ENCODE results near the gene SLC15A2.
"Not testable (repeated sequence)": the region's sequence is repeated elsewhere in the genome, so short reads cannot be mapped to it uniquely, and the experiment has no call there.

SLC15A2 gene, protein sequence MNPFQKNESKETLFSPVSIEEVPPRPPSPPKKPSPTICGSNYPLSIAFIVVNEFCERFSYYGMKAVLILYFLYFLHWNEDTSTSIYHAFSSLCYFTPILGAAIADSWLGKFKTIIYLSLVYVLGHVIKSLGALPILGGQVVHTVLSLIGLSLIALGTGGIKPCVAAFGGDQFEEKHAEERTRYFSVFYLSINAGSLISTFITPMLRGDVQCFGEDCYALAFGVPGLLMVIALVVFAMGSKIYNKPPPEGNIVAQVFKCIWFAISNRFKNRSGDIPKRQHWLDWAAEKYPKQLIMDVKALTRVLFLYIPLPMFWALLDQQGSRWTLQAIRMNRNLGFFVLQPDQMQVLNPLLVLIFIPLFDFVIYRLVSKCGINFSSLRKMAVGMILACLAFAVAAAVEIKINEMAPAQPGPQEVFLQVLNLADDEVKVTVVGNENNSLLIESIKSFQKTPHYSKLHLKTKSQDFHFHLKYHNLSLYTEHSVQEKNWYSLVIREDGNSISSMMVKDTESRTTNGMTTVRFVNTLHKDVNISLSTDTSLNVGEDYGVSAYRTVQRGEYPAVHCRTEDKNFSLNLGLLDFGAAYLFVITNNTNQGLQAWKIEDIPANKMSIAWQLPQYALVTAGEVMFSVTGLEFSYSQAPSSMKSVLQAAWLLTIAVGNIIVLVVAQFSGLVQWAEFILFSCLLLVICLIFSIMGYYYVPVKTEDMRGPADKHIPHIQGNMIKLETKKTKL
- total RNA-seq = 0.31 to 0.88 reads per million in 2 donors

DNA sequence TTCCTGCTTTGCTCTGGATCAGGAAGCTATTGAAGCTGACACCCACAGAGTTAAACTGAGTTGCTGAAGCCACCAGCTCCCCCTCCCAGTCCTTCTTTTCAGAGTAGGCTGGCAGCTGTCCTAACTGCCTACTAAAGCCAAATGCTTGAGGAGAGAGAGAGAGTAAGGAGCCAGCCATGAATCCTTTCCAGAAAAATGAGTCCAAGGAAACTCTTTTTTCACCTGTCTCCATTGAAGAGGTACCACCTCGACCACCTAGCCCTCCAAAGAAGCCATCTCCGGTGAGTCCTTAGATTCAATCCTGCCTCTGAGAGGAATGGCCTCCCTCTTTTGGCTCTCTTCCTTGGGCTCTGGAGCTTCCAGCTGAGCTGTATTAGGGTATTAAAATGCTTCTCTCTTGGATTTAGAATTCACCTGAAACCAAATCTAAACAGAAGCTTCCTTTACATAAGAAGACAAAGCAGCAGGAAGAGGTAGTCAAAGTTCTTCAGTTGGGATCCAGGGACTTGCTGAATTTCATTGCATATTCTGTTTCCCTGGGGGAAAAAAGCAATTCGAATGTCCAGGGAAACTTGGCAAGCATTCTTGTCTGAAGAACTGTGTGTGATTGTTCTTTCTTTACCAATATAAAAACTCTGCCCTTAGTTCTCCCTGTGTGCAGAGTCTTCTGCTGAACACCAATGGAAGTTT is at the start of gene SLC15A2:
Gene SLC15A2 (plus strand): TSS at position 101 of the 690 bp plus-strand sequence. CDS start 76 bp downstream, at position 177.
- DNase-seq = no peak

DNA sequence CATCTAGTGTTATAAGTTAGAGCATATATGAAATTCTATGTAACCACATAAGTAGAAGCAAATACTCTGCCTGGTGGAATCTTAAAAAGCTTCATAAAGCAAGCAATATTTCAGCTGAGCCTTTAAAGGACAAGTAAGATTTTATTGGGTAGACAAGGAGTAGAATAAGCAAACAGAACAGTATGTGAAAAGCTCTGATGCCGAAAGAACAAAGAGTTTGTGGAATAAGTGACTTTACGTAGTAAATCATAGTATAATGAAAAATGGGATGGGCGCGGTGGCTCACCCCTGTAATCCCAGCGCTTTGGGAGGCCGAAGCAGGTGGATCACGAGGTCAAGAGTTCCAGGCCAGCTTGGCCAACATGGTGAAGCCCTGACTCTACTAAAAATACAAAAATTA is 49.3 kb upstream of the SLC15A2 start:
- no peak for DNase-seq

DNA sequence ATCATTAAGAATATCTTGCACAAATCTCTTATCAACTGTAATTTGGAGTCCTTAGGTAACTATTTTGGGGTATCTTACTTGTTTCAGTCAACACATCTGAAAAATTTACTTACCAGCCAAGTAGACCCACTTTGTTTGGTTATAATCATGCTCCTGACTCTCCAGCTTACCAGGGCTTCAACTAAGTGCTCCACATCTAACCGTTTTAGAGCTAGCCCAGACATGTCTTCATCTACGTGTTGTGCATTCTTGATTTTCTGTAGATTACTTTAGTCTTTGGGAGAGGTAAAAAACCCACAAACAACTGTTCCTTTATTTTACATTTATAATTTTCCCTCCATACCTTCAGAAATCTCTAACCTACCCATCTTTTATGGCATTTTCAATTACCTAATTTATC is 41.9 kb upstream of the SLC15A2 start:
- DNase-seq = no peak

DNA sequence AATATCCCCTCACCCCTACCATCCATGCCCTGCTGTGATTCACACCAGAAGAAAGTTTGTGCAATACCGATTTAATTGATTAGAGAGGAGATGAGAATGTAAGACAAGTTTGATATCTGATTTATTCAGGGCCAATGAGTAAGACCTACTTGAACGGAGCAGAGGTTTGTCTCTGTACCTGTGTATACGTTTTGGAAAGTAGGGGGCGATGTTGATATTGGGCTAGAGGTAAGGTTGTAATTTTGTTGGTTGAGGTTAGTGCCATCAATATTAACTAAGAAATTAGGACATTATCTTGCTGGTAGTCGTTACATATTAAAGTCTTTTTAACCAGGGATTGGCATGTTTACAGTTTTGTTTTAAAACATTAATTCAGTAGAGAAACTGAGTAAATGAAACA is 38.6 kb upstream of the SLC15A2 start:
- peak in 1 of 5 experiments; percentile 52 for DNase-seq

DNA sequence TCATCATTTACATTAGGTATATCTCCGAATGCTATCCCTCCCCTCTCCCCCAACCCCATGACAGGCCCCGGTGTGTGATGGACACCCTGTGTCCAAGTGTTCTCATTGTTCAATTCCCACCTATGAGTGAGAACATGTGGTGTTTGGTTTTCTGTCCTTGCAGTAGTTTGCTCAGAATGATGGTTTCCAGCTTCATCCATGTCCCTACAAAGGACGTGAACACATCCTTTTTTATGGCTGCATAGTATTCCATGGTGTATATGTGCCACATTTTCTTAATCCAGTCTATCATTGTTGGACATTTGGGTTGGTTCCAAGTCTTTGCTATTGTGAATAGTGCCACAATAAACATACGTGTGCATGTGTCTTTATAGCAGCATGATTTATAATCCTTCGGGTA is 36.4 kb upstream of the SLC15A2 start:
- DNase-seq = not testable (repeated sequence)

DNA sequence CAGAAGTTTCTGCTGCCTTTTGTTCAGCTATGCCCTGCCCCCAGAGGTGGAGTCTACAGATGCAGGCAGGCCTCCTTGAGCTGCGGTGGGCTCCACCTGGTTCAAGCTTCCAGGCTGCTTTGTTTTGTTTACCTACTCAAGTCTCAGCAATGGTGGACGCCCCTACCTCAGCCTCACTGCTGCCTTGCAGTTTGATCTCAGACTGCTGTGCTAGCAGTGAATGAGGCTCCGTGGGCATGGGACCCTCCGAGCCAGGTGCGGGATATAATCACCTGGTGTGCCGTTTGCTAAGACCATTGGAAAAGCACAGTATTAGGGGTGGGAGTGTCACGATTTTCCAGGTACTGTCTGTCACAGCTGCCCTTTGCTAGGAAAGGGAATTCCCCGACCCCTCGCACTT is 31.0 kb upstream of the SLC15A2 start:
- DNase-seq = not testable (repeated sequence)

DNA sequence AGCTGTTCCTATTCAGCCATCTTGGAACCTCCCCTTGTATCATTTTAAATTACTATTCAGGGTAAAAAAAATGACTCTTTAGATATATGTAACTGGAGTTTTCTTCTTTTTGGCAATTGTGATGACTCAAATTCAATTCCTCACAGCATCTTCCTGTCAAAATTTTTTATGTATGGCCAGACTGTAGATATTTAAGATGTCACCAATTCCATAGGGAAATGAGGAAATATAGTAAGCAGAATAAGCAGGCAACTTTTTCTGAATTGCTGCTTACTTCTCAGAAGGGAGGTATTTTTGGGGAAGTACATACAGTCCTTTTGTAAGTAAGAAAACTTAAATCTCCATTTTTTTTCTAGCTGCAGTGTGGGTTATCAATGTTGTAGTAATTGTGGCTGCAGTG is 30.4 kb upstream of the SLC15A2 start:
- DNase-seq = no peak

DNA sequence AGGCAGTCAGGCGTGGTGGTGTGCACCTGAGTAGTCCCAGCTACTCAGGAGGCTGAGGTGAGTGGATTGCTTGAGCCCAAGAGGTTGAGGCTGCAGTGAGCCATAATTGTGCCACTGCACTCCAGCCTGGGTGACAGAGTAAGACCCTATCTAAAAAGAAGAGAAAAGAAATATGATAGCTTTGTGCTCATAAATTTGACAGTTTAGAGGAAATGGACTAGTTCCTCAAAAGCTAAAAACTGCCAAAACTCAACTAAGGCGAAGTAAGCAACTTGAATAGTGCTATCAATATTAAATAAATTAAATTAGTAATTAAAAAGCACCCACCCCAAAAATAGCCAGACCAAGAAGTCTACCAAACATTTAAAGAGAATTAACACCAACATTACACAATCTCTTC is 24.5 kb upstream of the SLC15A2 start:
- no peak for DNase-seq

DNA sequence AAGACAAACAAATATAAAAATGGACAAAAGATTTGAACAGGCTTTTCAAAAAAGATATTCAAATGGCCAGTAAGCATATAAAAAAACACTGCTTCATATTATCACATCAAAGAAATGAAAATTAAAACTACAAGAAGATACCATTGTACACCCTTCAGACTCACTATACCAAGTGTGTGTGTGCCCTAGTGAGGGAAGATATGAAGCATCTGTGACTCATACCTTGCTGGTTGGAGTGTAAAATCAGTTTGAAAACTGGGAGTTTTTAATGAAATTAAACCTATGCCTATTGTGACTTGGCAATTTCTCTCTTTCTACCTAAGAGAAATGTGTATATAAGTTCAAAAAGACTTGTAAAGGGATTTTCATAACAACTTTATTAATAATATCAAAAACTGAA is 23.5 kb upstream of the SLC15A2 start:
- no peak for DNase-seq

DNA sequence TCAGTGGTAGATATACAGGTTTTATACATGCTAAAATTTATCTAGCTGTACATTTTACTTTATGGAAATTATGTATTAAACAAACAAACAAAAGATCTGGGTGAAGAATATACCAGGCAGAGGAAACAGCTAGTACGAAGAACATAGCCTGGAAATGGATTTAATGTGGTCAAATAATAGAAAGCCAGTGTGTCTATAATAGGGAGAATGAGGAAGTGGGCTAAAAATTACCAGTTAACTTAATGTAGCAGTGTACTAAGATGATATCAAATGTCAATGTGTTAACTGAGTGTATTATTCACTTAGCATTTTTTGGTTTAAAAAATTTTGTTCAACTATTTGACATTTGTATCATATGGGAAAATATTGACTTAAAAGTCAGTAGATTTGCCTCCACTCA is 22.8 kb upstream of the SLC15A2 start:
- DNase-seq = no peak

DNA sequence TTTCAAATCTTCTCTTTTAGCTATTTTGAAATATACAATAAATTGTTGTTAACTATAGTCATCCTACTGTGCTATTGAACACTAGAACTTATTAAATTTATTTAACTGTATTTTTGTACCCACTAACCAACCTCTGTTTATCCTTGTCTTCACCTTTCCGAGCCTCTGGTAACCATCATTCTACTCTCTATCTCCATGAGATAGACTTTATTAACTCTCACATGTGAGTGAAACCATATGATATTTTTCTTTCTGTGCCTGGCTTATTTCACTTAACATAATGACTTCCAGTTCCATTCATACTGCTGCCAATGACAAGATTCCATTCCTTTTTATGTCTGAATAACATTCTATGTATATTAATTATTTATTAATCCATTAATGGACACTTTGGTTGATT is 15.8 kb upstream of the SLC15A2 start:
- no peak for DNase-seq

DNA sequence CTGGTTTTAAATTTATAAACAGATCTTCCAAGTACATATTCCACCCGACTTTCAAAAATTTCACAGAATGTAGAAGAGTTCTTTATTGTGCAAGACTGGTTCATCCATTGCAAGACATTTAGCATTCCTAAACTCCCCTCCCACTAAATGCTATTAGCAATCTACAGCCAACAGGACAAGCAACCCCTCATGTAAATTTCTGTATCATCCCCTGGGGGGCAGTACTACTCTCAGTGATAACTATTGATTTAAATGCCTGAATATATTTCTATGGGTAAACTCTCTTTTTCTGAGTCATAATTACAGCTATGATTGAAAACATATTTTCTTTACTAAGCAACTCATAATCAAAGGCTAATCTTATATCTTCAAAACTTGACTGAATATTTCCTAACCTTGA is 10.7 kb upstream of the SLC15A2 start:
- DNase-seq = peak in 1 of 5 experiments; percentile 59

DNA sequence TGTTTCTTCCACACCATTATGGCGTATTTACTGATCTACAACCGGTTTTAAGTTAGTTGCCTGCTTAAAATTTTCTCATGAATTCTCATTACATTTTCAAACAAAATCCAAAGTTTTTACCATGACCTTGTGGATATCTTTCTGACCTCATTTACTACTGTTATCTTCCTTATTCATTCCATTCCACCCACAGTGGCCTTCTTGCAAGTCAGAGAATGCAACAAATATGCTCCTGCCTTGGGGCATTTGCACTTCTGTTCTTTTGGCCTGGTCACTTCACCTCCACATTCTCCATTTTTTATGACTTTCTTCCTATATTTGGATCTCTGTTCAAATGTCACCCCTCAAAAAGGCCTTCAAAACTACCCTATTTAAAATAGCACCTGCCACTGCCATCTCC is 8.8 kb upstream of the SLC15A2 start:
- no peak for DNase-seq

DNA sequence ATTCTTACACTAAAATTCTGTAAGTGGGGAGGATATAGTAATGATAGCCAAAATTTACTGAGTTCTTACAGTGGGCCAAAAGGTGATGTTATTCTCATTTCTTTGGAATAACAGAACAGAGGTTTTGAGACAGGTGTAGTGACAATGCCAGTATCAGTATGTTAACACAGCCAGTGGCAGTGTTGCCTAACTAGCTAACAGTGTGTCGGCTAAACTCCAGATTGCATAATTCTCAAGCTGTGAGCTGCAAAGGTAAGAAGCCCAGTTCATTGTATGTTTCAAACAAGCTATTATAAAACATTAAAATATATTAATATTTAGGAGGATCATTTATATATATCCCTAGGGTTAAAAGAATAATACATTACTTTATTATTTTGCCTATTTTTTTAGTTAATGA is 920 bp downstream of the SLC15A2 start:
- DNase-seq = no peak

DNA sequence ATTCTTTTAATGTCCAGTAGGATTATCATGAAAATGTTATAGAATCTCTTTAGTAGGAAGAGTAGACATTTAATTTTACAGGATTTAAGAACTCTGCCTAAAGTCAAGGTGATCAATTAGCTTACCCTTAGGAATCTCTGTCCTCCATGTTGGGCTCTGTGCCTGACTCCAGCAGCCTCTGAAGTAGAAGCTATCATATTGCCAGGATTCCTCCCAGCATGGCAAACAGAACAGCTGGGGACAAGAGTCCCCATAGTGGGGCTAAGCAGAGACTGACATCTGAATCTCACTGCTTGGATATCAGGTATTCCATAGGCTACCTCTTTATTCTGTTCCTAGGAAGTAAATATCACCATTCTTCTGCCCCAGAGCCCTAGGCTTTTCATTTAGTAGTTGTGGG is 1.5 kb downstream of the SLC15A2 start:
- DNase-seq = no peak

DNA sequence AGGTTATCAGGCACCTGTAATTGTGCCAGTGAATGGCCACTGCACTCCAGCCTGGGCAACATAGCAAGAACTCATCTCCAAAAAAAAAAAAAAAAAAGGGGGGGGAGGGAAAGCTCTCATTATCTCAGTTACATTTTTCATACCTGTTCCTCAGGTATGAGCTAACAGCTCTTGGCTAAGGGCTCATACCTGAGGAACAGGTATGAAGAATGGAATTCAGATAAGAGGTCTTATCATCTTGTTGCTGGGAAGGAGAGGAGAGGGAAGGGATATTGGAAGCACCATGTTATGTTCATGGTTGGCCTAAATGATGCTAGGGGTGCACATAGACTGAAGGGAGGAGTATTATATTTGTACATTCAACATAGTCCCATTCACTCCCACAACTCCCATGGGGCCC is 2.6 kb downstream of the SLC15A2 start:
- DNase-seq = no peak

DNA sequence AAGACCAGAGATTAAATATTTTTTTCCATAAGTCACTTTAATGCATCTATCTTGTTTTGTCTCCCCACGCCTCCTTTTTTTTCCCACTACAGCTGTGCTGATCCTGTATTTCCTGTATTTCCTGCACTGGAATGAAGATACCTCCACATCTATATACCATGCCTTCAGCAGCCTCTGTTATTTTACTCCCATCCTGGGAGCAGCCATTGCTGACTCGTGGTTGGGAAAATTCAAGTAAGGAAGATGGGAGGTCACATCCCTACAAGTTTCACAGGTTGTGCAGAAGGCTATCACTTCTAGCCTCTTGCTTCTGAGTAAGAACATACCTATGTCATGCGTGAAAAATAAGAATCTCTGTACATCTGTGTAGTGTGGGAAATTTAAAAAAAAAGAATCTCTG is 3.1 kb downstream of the SLC15A2 start:
- no peak for DNase-seq

DNA sequence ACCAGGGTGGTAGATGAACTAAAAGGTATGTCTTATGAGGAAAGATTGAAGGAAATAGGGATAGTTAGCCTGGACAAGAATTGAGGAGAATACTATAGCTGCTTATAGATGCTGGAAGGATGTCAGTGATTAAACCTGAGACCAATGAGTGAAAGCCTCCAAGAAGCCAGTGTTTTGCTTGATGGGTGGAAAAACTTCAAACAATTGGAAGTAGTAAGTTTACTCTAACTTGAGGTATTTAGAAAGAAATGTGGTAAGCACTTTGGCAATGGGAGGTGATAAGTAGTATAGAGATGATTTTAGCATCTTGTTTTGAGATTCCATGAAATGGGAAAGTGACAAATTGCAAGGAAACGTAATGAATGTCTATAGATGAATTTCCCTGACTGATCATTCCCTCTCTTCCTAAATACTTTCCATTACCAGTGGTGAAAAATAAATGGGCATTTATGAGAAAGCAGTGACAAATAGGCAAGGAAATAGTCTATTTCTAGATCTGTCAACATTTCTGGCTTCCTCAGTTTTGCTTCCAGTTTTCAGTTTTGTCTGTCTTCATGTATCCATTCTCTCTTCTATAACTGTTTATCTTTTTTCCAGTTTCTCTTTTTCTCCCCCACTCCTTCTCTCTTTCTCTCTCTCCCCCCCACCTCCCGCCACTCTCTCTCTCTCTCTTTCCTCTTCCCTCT is 19.2 kb downstream of the SLC15A2 start:
- no peak for DNase-seq

DNA sequence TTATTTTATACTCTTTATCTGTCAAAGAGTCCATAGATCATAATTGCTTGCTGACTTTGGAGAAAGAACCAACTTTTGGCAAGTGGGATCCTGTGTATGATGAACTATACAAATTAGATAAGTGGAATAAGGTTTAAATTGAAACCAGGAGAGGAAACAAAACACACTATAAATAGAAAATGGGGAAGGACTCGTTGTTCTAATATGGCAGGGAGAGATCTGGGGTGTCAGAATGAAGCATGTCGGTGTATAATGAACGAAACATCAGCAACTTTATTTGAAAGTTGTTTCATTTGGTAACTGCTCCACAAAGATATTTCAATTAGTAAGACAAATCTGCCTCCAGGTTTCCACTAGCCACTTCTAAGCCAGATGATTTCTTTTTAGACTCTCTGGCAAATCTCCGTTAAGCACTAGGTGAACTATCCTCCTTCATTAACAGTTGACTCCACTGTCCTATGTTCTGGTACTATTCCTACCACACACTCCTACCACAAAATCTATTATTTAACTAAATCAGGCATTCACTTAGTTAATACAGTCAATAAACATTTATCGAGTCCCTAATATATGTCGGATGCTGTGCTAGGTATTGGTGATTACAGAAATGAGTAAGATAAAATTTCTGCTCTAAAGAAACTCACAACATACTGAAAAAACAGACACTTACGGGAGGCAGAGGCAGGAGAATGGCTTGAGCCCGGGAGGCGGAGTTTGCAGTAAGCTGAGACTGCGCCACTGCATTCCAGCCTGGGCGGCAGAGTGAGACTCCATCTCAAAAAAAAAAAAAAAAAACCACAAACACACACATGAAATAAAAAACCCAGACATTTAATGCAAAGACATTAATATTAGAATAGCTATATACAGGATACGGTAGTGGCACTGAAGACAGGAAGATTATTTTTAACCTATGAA is 20.1 kb downstream of the SLC15A2 start:
- no peak for DNase-seq

DNA sequence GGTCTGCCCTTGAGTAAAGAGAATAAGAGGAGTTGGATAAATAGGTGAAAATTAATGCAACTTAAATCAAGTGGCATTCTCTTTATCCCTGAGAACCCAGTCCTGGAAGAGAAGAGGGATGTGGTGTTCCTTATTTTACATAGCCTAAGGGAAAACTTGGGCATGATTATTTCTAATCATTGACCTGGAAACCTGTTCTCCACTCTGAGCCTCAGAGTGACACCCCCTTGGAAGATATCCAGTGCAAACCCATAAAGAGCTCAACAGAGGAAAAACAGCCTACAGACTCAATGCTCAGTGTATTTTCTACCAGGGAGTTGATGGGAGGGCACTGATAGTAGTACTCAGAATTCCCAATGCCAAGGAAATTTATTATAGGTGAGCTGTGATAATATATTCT is 22.0 kb downstream of the SLC15A2 start:
- no peak for DNase-seq

DNA sequence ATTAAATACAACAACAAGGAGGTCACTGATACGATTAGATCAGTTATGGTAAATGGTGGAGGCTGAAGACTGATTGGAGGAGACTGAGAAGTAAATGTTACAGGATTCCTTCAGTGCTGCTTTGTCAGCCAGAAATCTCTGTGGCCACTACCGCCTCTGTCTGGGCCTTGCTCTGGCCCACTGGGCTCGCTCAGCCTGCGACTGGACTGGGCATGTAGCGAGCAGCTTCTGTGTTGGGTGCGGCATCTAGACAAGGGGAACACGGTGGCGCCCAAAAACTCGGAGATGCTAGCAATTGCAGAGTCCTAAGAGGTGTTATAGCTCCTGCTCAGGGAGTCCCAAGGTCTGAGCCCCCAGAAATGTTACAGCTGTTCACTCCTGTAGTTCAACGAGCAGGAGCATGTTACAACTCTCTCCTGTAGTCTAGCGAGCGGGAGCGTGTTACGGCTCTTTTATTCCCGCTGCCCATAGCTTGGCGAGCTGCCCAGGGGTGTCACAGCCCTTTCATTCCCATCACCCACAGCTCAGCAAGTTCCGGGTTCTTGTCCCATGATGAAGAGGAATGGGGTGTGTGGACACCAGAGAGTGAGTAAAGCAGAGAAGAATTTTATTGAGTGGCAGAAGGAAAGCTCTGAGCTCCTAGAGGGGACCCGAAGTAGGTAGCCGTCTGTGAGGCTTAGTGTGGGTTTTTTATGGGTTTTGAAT is 24.7 kb downstream of the SLC15A2 start:
- DNase-seq = no peak
